Lung microvascular endothelial cell (primary cell): ENCODE data around the gene SULT1A2. TPM values are rescaled to one million over a fixed set of nuclear protein-coding genes. Genes with fewer than 3 reads are reported as not detected.
A peak's percentile ranks its signal among the peaks of the same experiment; 100 is the strongest.
"Not testable (repeated sequence)": the region's sequence is repeated elsewhere in the genome, so short reads cannot be mapped to it uniquely, and the experiment has no call there.

ENCODE experiments used
- DNase-seq, 2 donors: peaks; one replicate each; pipeline versions ENCODE4 v3.0.0 to v3.0.0-alpha.2; 2010; ENCODE audit warnings: low read depth in 2 of 2
- total RNA-seq: library from RNA; depleted of rRNA; stranded (reverse); fragments of >200 nt; gene quantifications from 2 replicates; pipeline ENCODE4 v1.2.1, GENCODE V29; 2014

The SULT1A2 gene
- total RNA-seq = not detected in 2 replicates

GRCh38 chr16:28596840-28597691 is at the start of gene SULT1A2:
TSS of gene SULT1A2 (minus strand) at chr16:28597050. CDS start at chr16:28595930, 1,120 bp downstream.
- no peak for DNase-seq

GRCh38 chr16:28639959-28640358 is 43.1 kb upstream of the SULT1A2 start:
- DNase-seq = not testable (repeated sequence)

GRCh38 chr16:28638359-28638758 is 41.5 kb upstream of the SULT1A2 start:
- not testable (repeated sequence) for DNase-seq

- not testable (repeated sequence) for DNase-seq
These were observed 40.9 kb upstream of the SULT1A2 start, which contains the start of gene NPIPB8 for GRCh38 chr16:28637765-28638164. TSS of gene NPIPB8 (plus strand) at chr16:28638065. CDS start at chr16:28638361, 296 bp downstream.

GRCh38 chr16:28636093-28636823 is 39.4 kb upstream of the SULT1A2 start:
- DNase-seq = peak in 1 of 2 donors; percentile 31

GRCh38 chr16:28630905-28631304 is 34.1 kb upstream of the SULT1A2 start:
- DNase-seq = not testable (repeated sequence)

- DNase-seq = peak in 1 of 2 donors; percentile 57
These were observed 26.4 kb upstream of the SULT1A2 start for GRCh38 chr16:28623172-28623711.

- DNase-seq = not testable (repeated sequence)
These were observed 25.8 kb upstream of the SULT1A2 start for GRCh38 chr16:28622532-28623171.

- DNase-seq = no peak
These were observed 24.8 kb upstream of the SULT1A2 start for GRCh38 chr16:28621481-28622155.

GRCh38 chr16:28620316-28620715 is 23.5 kb upstream of the SULT1A2 start:
- DNase-seq = not testable (repeated sequence)

- no peak for DNase-seq
These were observed 21.0 kb upstream of the SULT1A2 start for GRCh38 chr16:28617874-28618273.

GRCh38 chr16:28616636-28617035 is 19.8 kb upstream of the SULT1A2 start:
- no peak for DNase-seq

GRCh38 chr16:28616224-28616577 is 19.4 kb upstream of the SULT1A2 start:
- DNase-seq = not testable (repeated sequence)

GRCh38 chr16:28615486-28616223 is 18.8 kb upstream of the SULT1A2 start:
- peak; percentile 45 to 50 for DNase-seq

- DNase-seq = not testable (repeated sequence)
These were observed 17.7 kb upstream of the SULT1A2 start for GRCh38 chr16:28614561-28614960.

GRCh38 chr16:28613912-28614311 is 17.1 kb upstream of the SULT1A2 start:
- not testable (repeated sequence) for DNase-seq

- not testable (repeated sequence) for DNase-seq
These were observed 15.8 kb upstream of the SULT1A2 start for GRCh38 chr16:28612359-28613280.

- DNase-seq = no peak
These were observed 13.8 kb upstream of the SULT1A2 start for GRCh38 chr16:28610595-28611191.
